SK-N-SH treated with all-trans-retinoic acid at 6 μM for 48 hours (cell line): ENCODE measurements around the gene CEP128.

ENCODE experiments used
- ARNTL ChIP-seq: fragments of 450-650 bp; formaldehyde crosslinking; IDR thresholded peaks from 2 replicates; pipeline ENCODE4 v1.5.0; 2020; ENCODE audit warnings: low read depth, mild to moderate bottlenecking, moderate library complexity, borderline replicate concordance
- PPARA ChIP-seq: fragments of 250-450 bp; sonication (Bioruptor Pico); IDR thresholded peaks from 2 replicates; pipeline ENCODE4 v1.5.0; 2020; ENCODE audit warnings: mild to moderate bottlenecking, borderline replicate concordance
- ZFP3 ChIP-seq: fragments of 250-450 bp; sonication (Bioruptor Pico); IDR thresholded peaks from 2 replicates; pipeline ENCODE4 v1.5.0; 2020; ENCODE audit warnings: mild to moderate bottlenecking, moderate library complexity
- ZNF70 ChIP-seq: fragments of 450-650 bp; formaldehyde crosslinking; IDR thresholded peaks from 2 replicates; pipeline ENCODE4 v1.5.0; 2020; ENCODE audit warnings: mild to moderate bottlenecking, moderate library complexity

DNA sequence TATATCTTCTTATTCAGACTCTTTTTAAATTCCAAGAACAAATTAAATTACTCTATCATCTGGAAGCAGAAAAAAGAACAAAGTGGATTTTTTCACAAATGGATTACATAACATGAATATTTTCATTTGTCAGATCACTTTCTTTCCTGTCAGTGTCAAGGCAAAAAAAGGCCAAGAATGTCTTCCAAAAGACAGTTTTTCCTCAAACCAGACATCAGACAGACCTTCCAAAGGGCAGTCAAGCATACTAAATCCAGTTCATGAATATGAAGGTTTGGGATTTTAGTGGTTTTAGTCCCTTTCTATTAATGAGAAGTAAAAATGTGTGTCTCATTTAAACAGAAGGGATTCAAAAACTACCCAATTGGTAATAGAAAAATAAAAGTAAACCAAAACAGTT is 336.0 kb downstream of the CEP128 start:
- TF ChIP-seq ZNF70 (CRISPR knock-in tag) (no peak), ARNTL (CRISPR knock-in tag) (no peak), ZFP3 (CRISPR knock-in tag) (no peak), PPARA (no peak)
